ENCODE results near the gene ACTR8.

Gene ACTR8

GRCh38 chr3:53887446-53887845, 5.5 kb upstream of the ACTR8 start:
- no peak for TF ChIP-seq POLR2A (IDR thresholded peaks at IDR 0.05; ENCODE audit: low read depth, low read length)
- DNase-seq (ENCODE audit: insufficient read length, low spot score) (no peak), FAIRE-seq (no peak)

GRCh38 chr3:53885239-53885638, 3.3 kb upstream of the ACTR8 start:
- no peak for FAIRE-seq
- no peak for TF ChIP-seq POLR2A (IDR thresholded peaks at IDR 0.05; ENCODE audit: low read depth, low read length)
- DNase-seq (ENCODE audit: insufficient read length, low spot score), result no peak

- DNase-seq (ENCODE audit: insufficient read length, low spot score) (no peak), FAIRE-seq (no peak)
- TF ChIP-seq POLR2A (IDR thresholded peaks at IDR 0.05; ENCODE audit: low read depth, low read length), result no peak
These were observed 2.7 kb upstream of the ACTR8 start for GRCh38 chr3:53884623-53885022.

- no peak for FAIRE-seq
- no peak for DNase-seq (ENCODE audit: insufficient read length, low spot score)
- no peak for TF ChIP-seq POLR2A (IDR thresholded peaks at IDR 0.05; ENCODE audit: low read depth, low read length)
These were observed 1.1 kb upstream of the ACTR8 start for GRCh38 chr3:53883008-53883407.

GRCh38 chr3:53880396-53881345, 1.3 kb downstream of the ACTR8 start:
- DNase-seq (ENCODE audit: insufficient read length, low spot score), result no peak
- FAIRE-seq, result no peak
- no peak for TF ChIP-seq POLR2A (IDR thresholded peaks at IDR 0.05; ENCODE audit: low read depth, low read length)

- no peak for TF ChIP-seq POLR2A (IDR thresholded peaks at IDR 0.05; ENCODE audit: low read depth, low read length)
- no peak for DNase-seq (ENCODE audit: insufficient read length, low spot score)
- no peak for FAIRE-seq
These were observed 16.0 kb downstream of the ACTR8 start for GRCh38 chr3:53865732-53866499.

- FAIRE-seq (no peak), DNase-seq (ENCODE audit: insufficient read length, low spot score) (no peak)
- no peak for TF ChIP-seq POLR2A (IDR thresholded peaks at IDR 0.05; ENCODE audit: low read depth, low read length)
These were observed 18.8 kb downstream of the ACTR8 start for GRCh38 chr3:53863145-53863544.

GRCh38 chr3:53862241-53862640, 19.7 kb downstream of the ACTR8 start:
- FAIRE-seq, result no peak
- no peak for TF ChIP-seq POLR2A (IDR thresholded peaks at IDR 0.05; ENCODE audit: low read depth, low read length)
- DNase-seq (ENCODE audit: insufficient read length, low spot score), result no peak

GRCh38 chr3:53860196-53860595, 21.8 kb downstream of the ACTR8 start:
- DNase-seq (ENCODE audit: insufficient read length, low spot score) (no peak), FAIRE-seq (no peak)

GRCh38 chr3:53859178-53859577, 22.8 kb downstream of the ACTR8 start:
- FAIRE-seq, result no peak
- no peak for DNase-seq (ENCODE audit: insufficient read length, low spot score)
- TF ChIP-seq POLR2A (IDR thresholded peaks at IDR 0.05; ENCODE audit: low read depth, low read length), result no peak

More at GRCh38 chr3:53860196-53860595, 21.8 kb downstream of the ACTR8 start:
- TF ChIP-seq POLR2A (IDR thresholded peaks at IDR 0.05; ENCODE audit: low read depth, low read length), result no peak

- DNase-seq (ENCODE audit: insufficient read length, low spot score), result no peak
- no peak for FAIRE-seq
- TF ChIP-seq POLR2A (IDR thresholded peaks at IDR 0.05; ENCODE audit: low read depth, low read length), result no peak
These were observed 23.7 kb downstream of the ACTR8 start for GRCh38 chr3:53858096-53858741.

- DNase-seq (ENCODE audit: insufficient read length, low spot score), result no peak
- no peak for FAIRE-seq
- no peak for TF ChIP-seq POLR2A (IDR thresholded peaks at IDR 0.05; ENCODE audit: low read depth, low read length)
These were observed 25.0 kb downstream of the ACTR8 start for GRCh38 chr3:53856964-53857363.

- FAIRE-seq (no peak), DNase-seq (ENCODE audit: insufficient read length, low spot score) (no peak)
- no peak for TF ChIP-seq POLR2A (IDR thresholded peaks at IDR 0.05; ENCODE audit: low read depth, low read length)
These were observed 31.1 kb downstream of the ACTR8 start for GRCh38 chr3:53850895-53851294.

GRCh38 chr3:53849916-53850315, 32.0 kb downstream of the ACTR8 start:
- TF ChIP-seq POLR2A (IDR thresholded peaks at IDR 0.05; ENCODE audit: low read depth, low read length), result no peak
- no peak for DNase-seq (ENCODE audit: insufficient read length, low spot score)
- no peak for FAIRE-seq

Data from H54 (cell line).